PFSK-1 (cell line): ENCODE data around the gene CORIN.

ENCODE experiments used
- FOXP2 ChIP-seq: optimal IDR thresholded peaks from 2 replicates; pipeline ENCODE3; 2011; ENCODE audit warnings: borderline replicate concordance, control low read depth, inconsistent platforms; ENCODE audit not compliant: insufficient read depth; ENCODE audit errors: extremely low read length, extremely low read depth
- POLR2AphosphoS5 ChIP-seq: IDR thresholded peaks from 2 replicates; pipeline ENCODE4 v1.6.1; 2012; ENCODE audit warnings: low read depth, mild to moderate bottlenecking, control low read depth, low read length, moderate library complexity
- SIN3A ChIP-seq: IDR thresholded peaks from 2 replicates; pipeline ENCODE4 v1.6.1; 2012; ENCODE audit warnings: mild to moderate bottlenecking, low read length, moderate library complexity, borderline replicate concordance; ENCODE audit not compliant: insufficient read depth
- TAF1 ChIP-seq: IDR thresholded peaks from 2 replicates; pipeline ENCODE4 v1.6.1; 2012; ENCODE audit warnings: low read length, control low read depth, borderline replicate concordance; ENCODE audit not compliant: insufficient read depth
- TF ChIP-seq, protein P1 (sequence below), 2 experiments: IDR thresholded peaks; 2 replicates each; pipeline versions ENCODE4 v1.6.1 to v1.8.0; 2011 to 2012; ENCODE audit warnings: low read depth in 2 of 2, low read length in 2 of 2, control low read depth in 1 of 2, inconsistent platforms in 1 of 2, mild to moderate bottlenecking in 1 of 2, moderate library complexity in 1 of 2; ENCODE audit not compliant: insufficient read depth in 1 of 2

Gene CORIN

DNA sequence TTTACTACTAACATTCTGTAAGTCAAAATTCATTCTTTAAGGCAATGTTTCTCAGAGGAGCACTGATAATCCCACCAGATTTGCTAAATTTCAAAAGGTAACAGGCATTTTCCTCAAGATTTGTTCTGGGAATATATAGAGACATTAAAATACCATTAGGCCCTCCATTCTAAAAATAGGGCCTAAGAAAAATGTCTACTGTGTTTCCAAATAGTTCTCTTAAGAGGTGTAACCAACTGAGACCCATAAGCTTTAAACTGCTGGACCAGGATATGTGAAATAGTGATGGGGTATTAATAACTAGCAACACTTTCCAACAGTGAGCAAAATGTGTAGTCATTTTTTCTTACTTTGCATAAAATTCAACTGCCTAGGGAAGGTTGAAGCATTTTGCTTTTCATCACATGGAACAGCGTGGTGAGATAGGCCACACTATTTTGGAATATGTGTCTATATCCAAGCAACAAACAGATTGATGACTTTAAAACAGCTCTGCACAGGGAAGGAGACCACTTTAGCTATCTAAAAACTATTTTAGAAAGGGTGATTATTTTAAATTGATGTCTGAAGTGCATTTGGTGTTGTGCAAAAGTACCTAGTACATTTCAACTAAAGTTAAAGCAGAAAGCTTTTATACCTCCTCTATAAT lies 89.9 kb downstream of the CORIN start:
- TF ChIP-seq SIN3A (no peak), FOXP2 (no peak), POLR2AphosphoS5 (no peak), TAF1 (no peak)
- TF ChIP-seq, protein P1, sequence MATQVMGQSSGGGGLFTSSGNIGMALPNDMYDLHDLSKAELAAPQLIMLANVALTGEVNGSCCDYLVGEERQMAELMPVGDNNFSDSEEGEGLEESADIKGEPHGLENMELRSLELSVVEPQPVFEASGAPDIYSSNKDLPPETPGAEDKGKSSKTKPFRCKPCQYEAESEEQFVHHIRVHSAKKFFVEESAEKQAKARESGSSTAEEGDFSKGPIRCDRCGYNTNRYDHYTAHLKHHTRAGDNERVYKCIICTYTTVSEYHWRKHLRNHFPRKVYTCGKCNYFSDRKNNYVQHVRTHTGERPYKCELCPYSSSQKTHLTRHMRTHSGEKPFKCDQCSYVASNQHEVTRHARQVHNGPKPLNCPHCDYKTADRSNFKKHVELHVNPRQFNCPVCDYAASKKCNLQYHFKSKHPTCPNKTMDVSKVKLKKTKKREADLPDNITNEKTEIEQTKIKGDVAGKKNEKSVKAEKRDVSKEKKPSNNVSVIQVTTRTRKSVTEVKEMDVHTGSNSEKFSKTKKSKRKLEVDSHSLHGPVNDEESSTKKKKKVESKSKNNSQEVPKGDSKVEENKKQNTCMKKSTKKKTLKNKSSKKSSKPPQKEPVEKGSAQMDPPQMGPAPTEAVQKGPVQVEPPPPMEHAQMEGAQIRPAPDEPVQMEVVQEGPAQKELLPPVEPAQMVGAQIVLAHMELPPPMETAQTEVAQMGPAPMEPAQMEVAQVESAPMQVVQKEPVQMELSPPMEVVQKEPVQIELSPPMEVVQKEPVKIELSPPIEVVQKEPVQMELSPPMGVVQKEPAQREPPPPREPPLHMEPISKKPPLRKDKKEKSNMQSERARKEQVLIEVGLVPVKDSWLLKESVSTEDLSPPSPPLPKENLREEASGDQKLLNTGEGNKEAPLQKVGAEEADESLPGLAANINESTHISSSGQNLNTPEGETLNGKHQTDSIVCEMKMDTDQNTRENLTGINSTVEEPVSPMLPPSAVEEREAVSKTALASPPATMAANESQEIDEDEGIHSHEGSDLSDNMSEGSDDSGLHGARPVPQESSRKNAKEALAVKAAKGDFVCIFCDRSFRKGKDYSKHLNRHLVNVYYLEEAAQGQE (IDR thresholded peaks at IDR 0.05; ENCODE audit: insufficient read depth in 1 of 2, low read depth in 2 of 2, low read length in 2 of 2) = no peak

DNA sequence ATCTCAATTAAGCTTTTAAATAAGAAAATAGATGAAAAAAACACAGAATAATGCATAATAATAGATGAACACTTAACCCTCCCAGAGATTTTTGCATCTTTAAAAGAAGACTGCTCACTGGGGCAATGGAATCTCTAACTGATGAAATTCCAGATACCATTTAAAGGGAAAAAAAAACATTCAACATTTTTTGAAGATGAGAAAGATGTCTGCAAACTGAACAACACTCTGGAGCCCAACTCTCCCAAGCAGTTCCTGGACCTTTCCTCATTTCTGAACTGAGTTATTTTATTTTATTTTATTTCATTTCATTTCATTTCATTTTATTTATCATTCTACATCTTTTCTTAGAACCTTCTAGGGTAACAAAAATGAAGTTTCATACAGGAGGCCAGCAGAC lies 90.7 kb downstream of the CORIN start:
- TF ChIP-seq, protein P1 (IDR thresholded peaks at IDR 0.05; ENCODE audit: insufficient read depth in 1 of 2, low read depth in 2 of 2, low read length in 2 of 2) = no peak
- TF ChIP-seq POLR2AphosphoS5 (no peak), TAF1 (no peak), SIN3A (no peak), FOXP2 (no peak)

DNA sequence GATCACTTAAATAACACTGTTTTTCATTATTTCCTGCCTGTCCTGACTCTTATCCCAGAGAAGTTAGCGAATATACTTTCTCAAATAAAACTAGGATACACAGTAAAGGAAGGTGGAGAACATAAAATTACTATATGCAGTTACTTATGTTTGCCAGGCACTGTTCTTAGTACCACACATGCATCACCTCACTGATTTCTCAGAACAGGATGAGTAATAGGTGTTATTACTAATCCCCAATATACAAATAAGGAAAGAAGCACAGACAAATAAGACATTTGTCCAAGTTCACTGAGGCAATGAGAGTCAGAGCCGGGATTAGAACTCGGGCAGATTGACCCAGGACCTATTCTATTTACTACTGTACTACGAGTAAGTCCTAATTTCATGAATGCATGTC lies 91.7 kb downstream of the CORIN start:
- TF ChIP-seq TAF1 (no peak), POLR2AphosphoS5 (no peak), SIN3A (no peak), FOXP2 (no peak)
- TF ChIP-seq, protein P1 (IDR thresholded peaks at IDR 0.05; ENCODE audit: insufficient read depth in 1 of 2, low read depth in 2 of 2, low read length in 2 of 2) = no peak

DNA sequence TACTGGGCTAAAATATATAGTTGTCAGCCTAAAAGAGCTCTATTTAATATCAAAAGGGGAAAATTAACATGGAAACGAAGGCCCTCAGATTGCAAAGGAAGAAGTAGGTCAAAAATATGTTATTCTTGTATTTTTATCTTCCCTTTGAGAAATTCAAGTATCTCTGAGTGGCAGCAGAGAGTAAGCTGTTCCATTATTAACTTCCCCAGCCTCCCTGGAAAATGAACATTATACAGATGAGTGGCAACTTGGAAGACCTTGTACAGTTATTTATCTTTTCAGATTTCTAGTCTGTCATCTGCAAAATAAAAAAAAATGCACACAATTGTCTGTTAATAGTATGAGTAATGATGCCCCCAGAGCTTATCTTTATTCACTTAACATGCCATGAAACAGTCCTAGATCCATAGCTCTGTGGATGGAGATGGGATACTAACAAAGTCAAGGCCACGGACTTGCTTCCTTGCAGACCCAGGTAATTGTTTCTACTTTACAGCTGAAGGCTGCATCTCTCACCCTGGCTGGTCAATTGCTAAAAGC lies 93.0 kb downstream of the CORIN start:
- no peak for TF ChIP-seq SIN3A
- TF ChIP-seq TAF1 = no peak
- no peak for TF ChIP-seq POLR2AphosphoS5
- TF ChIP-seq, protein P1 (IDR thresholded peaks at IDR 0.05; ENCODE audit: insufficient read depth in 1 of 2, low read depth in 2 of 2, low read length in 2 of 2) = no peak
- TF ChIP-seq FOXP2 = no peak

DNA sequence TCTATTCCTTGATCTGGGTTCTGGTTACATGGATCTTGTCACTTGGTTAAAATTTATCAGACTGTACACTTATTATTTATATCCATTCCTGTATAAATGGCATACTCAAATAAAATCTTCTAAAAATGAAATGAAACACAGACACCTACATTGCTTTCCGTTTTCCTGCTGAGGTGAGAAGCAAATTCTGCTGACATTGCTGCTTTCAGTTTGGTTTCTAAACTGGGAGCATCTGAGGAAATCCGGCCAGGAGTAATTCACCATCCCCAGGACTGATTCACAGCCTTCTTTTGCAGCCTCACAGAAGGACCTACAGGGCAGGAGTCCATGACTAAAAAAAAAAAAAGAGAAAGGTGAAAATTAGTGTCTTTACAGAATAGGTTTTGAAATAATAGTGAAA lies 93.6 kb downstream of the CORIN start:
- TF ChIP-seq, protein P1 (IDR thresholded peaks at IDR 0.05; ENCODE audit: insufficient read depth in 1 of 2, low read depth in 2 of 2, low read length in 2 of 2) = no peak
- TF ChIP-seq TAF1 = no peak
- TF ChIP-seq FOXP2 = no peak
- TF ChIP-seq SIN3A = no peak
- no peak for TF ChIP-seq POLR2AphosphoS5
